ENCODE measurements around the gene ATP5ME.

ATP5ME gene

GRCh38 chr4:632196-632790 is 41.8 kb downstream of the ATP5ME start:
- TF ChIP-seq POLR2AphosphoS5 (IDR thresholded peaks at IDR 0.05; ENCODE audit: low read depth, low read length) (no peak), TAF1 (IDR thresholded peaks at IDR 0.05; ENCODE audit: borderline replicate concordance, insufficient read depth, low read length) (no peak), FOXP2 (optimal IDR thresholded peaks at IDR 0.05; ENCODE audit: borderline replicate concordance, extremely low read depth, extremely low read length, insufficient read depth) (no peak), SIN3A (IDR thresholded peaks at IDR 0.05; ENCODE audit: borderline replicate concordance, insufficient read depth, low read length) (no peak), REST (IDR thresholded peaks at IDR 0.05; ENCODE audit: insufficient read depth in 1 of 2, low read depth in 2 of 2, low read length in 2 of 2) (no peak)

- TF ChIP-seq FOXP2 (optimal IDR thresholded peaks at IDR 0.05; ENCODE audit: borderline replicate concordance, extremely low read depth, extremely low read length, insufficient read depth) (no peak), REST (IDR thresholded peaks at IDR 0.05; ENCODE audit: insufficient read depth in 1 of 2, low read depth in 2 of 2, low read length in 2 of 2) (no peak), POLR2AphosphoS5 (IDR thresholded peaks at IDR 0.05; ENCODE audit: low read depth, low read length) (no peak), SIN3A (IDR thresholded peaks at IDR 0.05; ENCODE audit: borderline replicate concordance, insufficient read depth, low read length) (no peak), TAF1 (IDR thresholded peaks at IDR 0.05; ENCODE audit: borderline replicate concordance, insufficient read depth, low read length) (no peak)
Observed at GRCh38 chr4:630656-631055, 43.4 kb downstream of the ATP5ME start.

GRCh38 chr4:629915-630641 is 44.0 kb downstream of the ATP5ME start:
- no peak for TF ChIP-seq POLR2AphosphoS5 (IDR thresholded peaks at IDR 0.05; ENCODE audit: low read depth, low read length)
- no peak for TF ChIP-seq REST (IDR thresholded peaks at IDR 0.05; ENCODE audit: insufficient read depth in 1 of 2, low read depth in 2 of 2, low read length in 2 of 2)
- no peak for TF ChIP-seq TAF1 (IDR thresholded peaks at IDR 0.05; ENCODE audit: borderline replicate concordance, insufficient read depth, low read length)
- TF ChIP-seq SIN3A (IDR thresholded peaks at IDR 0.05; ENCODE audit: borderline replicate concordance, insufficient read depth, low read length): no peak
- TF ChIP-seq FOXP2 (optimal IDR thresholded peaks at IDR 0.05; ENCODE audit: borderline replicate concordance, extremely low read depth, extremely low read length, insufficient read depth): no peak

- TF ChIP-seq TAF1 (IDR thresholded peaks at IDR 0.05; ENCODE audit: borderline replicate concordance, insufficient read depth, low read length) (no peak), REST (IDR thresholded peaks at IDR 0.05; ENCODE audit: insufficient read depth in 1 of 2, low read depth in 2 of 2, low read length in 2 of 2) (no peak), SIN3A (IDR thresholded peaks at IDR 0.05; ENCODE audit: borderline replicate concordance, insufficient read depth, low read length) (no peak), POLR2AphosphoS5 (IDR thresholded peaks at IDR 0.05; ENCODE audit: low read depth, low read length) (no peak), FOXP2 (optimal IDR thresholded peaks at IDR 0.05; ENCODE audit: borderline replicate concordance, extremely low read depth, extremely low read length, insufficient read depth) (no peak)
Observed at GRCh38 chr4:629636-629914, 44.5 kb downstream of the ATP5ME start.

Data from PFSK-1 (cell line).